CD1c-positive myeloid dendritic cell (primary cell): ENCODE data around the gene ZNF385B.

Experiments used
- DNase-seq: peaks from one replicate; pipeline ENCODE4 v3.0.0-alpha.2; 2016; ENCODE audit errors: extremely low spot score

ZNF385B gene

DNA sequence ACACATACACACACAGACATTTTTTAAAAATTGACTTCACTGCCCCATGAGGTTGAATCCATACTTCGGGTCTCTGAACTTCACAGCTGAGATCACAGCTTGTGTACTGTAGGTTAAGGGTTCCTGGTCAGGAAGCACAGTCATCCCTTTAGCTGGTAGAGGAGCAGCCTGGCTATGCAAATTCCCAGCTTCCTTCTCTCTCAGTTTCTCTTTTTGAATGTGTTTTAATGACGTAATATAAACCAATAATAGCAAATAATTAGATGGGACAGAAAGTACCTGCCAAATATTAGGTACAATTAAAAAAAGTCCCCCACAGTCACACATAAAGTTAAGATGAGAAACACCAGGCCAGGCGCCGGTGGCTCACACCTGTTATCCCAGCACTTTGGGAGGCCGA lies 178.7 kb downstream of the ZNF385B start:
- no peak for DNase-seq

DNA sequence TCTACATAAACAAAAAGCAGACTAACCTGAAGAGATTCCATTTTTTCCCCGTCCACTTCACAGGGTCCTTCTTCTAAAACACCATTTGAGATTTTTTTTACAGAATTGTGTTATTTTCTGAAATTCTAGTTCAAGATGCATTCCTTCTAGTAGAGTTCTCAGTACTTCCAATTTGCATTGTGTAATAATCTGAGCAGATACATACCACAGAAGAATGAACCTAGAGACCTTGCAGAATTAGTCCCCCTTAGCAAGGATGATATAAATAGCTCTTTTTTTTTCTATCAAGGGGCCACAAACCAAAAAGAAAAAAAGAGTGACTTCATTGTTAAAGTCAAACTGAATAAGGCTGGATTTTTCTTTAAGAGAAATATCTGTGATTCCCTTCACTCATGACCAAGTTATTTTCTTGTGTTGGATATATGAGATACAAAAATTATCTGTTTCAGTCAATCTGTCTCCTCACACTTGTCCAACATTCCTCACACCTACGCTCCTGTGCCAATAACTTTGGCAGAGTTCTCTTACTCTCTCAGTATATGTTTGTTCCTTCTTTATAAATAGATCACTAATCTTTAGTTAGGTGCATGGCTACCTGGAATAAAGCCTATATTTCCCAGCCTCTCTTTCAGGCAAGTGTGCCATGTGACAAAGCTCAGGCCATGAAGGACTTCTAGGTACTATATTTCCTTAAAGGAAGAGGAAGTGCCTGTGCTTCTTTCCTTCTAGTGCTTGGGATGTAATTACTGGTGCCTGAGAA lies 183.5 kb downstream of the ZNF385B start:
- DNase-seq, result no peak

GRCh38 chr2:179677077-179677688 lies 184.2 kb downstream of the ZNF385B start:
- no peak for DNase-seq

- no peak for DNase-seq
These were observed 186.0 kb downstream of the ZNF385B start for GRCh38 chr2:179675435-179675834.

DNA sequence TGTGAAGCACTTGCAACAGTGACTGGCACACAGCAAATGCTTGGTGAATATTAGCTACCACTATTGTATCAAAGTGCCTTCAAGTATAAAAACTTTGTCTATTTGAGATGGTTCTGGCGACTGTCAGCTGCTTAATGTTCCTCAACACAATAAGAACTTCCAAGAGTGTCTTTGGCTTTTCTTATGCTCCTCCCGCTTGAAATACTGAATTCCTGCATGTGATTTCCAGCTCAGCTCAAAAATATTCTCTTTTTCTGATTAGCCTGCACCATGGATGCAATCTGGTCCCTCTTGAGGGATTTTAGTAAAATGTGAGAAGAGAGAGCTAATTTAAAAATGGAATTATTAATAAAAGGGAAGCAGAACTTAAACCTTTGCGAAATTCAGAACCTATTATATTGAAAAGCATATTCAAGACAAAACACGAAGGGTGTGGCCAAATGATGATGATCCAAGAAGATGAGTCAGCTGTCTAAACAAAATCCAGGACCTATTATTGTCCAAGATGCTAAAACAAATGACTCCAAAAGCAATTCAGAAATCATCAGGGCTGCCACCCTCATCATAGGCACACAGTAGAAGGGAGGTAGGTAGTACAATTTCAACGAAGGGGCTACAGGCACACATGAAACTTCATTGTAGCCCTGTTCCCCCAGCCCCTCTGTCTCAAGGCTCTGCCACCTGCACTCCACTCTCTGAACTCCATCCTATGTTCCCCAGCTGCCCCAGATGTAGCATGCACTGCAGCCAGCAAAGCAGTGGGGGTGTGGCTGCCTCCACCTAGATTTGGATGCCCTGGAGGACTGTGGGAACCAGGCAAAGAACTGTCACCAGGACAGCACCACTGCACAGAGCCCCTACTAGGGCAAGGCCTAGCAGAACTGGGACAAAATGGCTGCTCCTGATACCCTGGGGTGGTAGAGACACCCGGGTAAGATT lies 190.1 kb downstream of the ZNF385B start:
- DNase-seq, result no peak

GRCh38 chr2:179669196-179669595 lies 192.2 kb downstream of the ZNF385B start:
- no peak for DNase-seq

DNA sequence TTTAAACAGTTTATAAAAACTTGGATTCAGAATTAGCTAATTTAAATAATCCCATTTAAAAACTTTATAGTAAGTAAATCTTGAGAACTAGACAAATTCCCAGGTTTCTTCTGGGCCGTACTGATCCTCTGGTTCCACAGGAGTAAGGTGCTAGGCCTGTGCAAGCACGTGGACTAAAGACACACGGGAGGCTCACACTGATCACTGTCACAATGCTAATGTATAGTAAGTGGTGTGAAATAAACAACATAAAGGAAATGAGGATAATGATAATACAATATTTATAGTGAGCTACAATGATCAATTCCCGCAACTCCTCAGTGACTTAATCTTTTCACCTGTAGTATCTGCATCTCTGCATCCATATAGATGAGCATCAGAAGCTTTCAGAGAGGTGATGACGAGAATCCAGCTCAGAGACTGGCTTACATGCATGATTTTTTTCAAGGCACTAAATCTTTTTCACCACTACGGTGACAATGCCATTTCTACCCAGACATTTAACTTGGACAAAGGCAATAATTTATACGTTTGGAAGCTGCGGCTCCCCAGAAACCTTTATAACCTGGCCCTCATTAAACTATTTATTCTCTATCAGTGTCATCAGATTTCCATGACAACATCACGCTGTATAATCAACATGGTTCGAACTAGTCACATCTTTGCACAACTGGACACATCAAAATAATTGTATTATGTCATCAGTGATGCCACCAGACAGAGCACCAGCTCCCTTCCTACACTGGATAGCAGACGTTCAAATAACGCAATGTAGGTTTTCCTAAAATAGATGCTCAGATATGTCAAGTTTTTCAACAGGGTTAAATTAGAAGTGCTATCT lies 196.2 kb downstream of the ZNF385B start:
- no peak for DNase-seq

- no peak for DNase-seq
These were observed 199.4 kb downstream of the ZNF385B start for GRCh38 chr2:179661986-179662385.

- DNase-seq, result no peak
These were observed 204.3 kb downstream of the ZNF385B start for GRCh38 chr2:179657068-179657595.

GRCh38 chr2:179655627-179656026 lies 205.8 kb downstream of the ZNF385B start:
- no peak for DNase-seq

GRCh38 chr2:179654806-179655205 lies 206.6 kb downstream of the ZNF385B start:
- no peak for DNase-seq

- no peak for DNase-seq
These were observed 209.1 kb downstream of the ZNF385B start for GRCh38 chr2:179652296-179652695.

- DNase-seq, result no peak
These were observed 211.0 kb downstream of the ZNF385B start for GRCh38 chr2:179650420-179650819.

- DNase-seq, result no peak
These were observed 214.4 kb downstream of the ZNF385B start for GRCh38 chr2:179646862-179647587.

GRCh38 chr2:179646173-179646769 lies 215.1 kb downstream of the ZNF385B start:
- no peak for DNase-seq

DNA sequence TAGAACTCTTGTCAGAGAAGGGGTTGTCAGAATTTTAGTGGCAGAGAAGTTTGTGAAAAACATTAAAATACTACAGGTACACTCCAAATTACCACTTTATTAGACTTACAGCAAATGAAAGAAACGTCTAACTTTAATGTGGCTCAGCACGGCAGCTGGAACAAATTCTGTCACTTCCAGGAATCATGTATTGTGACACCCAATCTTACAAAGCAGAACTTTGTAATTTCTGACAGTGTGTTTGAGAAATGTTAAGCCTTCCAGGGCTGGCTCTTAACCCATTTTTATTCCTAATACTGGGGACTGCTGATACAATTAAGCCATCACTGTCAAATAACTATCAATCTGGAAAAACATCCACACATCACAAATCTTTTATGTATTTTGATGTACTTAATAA lies 216.4 kb downstream of the ZNF385B start:
- no peak for DNase-seq

DNA sequence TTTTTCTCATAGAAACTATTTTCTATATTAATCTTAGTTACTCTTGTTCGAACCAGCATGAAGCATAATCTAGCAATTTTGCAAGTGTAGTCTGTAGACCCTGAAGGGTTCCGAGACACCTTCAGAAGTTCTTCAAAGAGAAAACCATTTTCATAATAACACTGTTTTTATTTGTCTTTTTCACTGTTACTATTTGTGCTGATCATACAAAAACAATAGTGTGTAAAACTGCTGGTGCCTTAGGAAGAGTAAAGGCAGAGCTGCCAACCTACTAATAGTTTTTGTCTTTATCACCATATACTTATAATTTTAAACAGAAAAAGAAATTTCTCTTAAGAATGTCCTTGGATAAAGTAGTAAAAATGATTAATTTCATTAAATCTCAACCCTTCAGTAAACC lies 218.9 kb downstream of the ZNF385B start:
- no peak for DNase-seq

DNA sequence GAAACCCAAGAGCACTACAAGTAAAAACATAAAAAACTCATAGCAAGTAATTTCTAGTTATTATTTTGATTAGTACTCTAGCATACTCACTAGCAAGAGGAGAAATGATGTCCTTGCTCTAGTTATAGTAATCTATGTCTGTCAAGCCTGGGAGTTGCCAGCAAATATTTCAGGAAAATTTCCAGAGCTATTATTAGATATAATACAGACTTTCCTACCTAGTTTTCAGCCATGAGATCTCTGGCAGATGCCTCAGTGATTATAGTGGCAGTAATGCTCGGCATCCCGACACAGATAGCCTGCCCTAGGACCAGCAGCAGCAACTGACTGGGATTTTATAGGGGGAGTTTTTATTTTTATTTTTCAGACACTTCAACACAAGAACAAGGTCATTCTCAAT lies 224.4 kb downstream of the ZNF385B start:
- DNase-seq, result no peak

DNA sequence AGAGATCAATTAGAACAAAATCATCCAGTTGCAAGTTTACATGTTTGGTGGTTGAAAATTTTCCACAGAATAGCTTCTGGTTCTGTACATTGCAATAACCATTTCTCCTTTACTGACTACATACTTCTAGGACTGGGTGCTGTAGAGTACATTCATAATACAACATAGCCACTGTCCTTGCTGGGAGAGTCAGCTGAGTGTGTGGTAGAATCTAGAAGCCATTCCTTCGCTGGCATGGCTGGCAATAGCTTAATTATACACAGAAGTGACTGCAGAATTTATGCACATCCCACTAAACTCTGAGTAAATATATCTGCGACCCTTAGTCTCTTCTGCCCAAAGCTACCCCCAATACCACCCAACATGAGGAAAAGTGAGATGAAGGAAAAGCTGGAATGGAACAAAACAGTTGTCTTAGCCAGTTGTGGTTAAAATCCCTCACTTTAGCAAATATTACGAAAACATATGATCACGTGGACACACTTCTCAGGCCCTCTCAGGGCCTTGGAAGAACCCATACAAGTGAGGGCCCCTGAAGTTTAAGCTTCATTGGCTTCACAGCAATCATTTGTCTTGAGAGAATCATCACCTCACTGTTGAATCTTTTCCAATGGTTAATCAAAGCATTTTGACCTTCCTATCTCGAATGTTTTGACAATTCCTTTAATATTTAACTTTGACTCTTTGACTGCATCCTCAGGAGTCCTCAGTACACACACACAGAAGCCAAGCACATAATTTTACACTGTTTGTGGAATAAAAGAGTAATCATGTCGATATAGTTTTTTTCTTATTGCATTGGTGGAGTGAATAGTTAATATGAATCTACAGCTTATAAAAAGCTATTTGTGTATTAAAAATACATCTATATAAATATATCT lies 225.1 kb downstream of the ZNF385B start:
- DNase-seq, result no peak
